HCT116 (cell line): Measurements from ENCODE around the gene ADAMTS14. TPM values are rescaled to one million over a fixed set of nuclear protein-coding genes. Genes with fewer than 3 reads are reported as not detected.
A peak's percentile ranks its signal among the peaks of the same experiment; 100 is the strongest.

ENCODE experiments used
- ATAC-seq: fragments of 200-7000 bp; cut with Tn5 transposase; 2 replicates; pipeline ENCODE4 v1.9.1; 2020; ENCODE audit warnings: mild to moderate bottlenecking, moderate library complexity
- BruUV-seq: library from RNA; stranded (reverse); fragments of 400-500 nt; replicated peaks from 2 replicates; lab custom pipeline; 2021; lab: Mats Ljungman, UMichigan
- CTCF ChIA-PET: fragments of 300-600 bp; sonication (Branson Sonifier 250); formaldehyde crosslinking; loops from one replicate; lab custom pipeline; 2021; ENCODE audit warnings: antibody characterized with exemption; lab: Charles Lee
- POLR2A ChIA-PET: fragments of 300-600, 350-600 bp; sonication (Branson Sonifier 250); formaldehyde crosslinking; loops from one replicate; lab custom pipeline; 2021; ENCODE audit warnings: antibody characterized with exemption; lab: Charles Lee
- RAD21 ChIA-PET, 2 experiments: fragments of 300-600 bp; sonication (Branson Sonifier 250); formaldehyde crosslinking; loops; one replicate each; lab custom pipeline; 2023; ENCODE audit warnings: low total read pairs in 2 of 2; ENCODE audit not compliant: uncharacterized antibody in 2 of 2, unreplicated experiment in 2 of 2, low non-redundant PET in 1 of 2; lab: Charles Lee
- DNase-seq: peaks from one replicate; pipeline ENCODE4 v3.0.0-alpha.2; 2010; ENCODE audit warnings: low read depth, low spot score
- H2AFZ ChIP-seq: fragments of 200-600 bp; shearing (Covaris generic), sonication (generic); 2 replicates; pipeline ENCODE4 v1.6.1; 2017; ENCODE audit warnings: low read depth, mixed run types, mixed read lengths, antibody characterized with exemption, low read length; ENCODE audit not compliant: poor library complexity, severe bottlenecking
- H3K27ac ChIP-seq: 2 replicates; pipeline ENCODE4 v1.5.1; 2012; ENCODE audit warnings: low read depth, low read length
- H3K27me3 ChIP-seq: fragments of 200-600 bp; sonication (generic); 2 replicates; pipeline ENCODE4 v1.6.1; 2016; ENCODE audit warnings: mixed run types, low read length, mixed read lengths; ENCODE audit not compliant: insufficient read depth
- H3K36me3 ChIP-seq, 2 experiments: fragments of 200-500 bp in 1 of 2; fragments of 200-600 bp in 1 of 2; sonication (Bioruptor generic) in 1 of 2; sonication (generic) in 1 of 2; 2 replicates each; pipeline versions ENCODE4 v1.5.1 to v1.6.1; 2014 to 2016; ENCODE audit warnings: low read length in 2 of 2, inconsistent platforms in 1 of 2, mixed read lengths in 1 of 2, mixed run types in 1 of 2; ENCODE audit not compliant: insufficient read depth in 2 of 2, control insufficient read depth in 1 of 2
- H3K4me1 ChIP-seq, 2 experiments: fragments of 200-600 bp in 1 of 2; sonication (generic) in 1 of 2; 2 replicates each; pipeline versions ENCODE4 v1.5.1 to v1.6.1; 2012 to 2017; ENCODE audit warnings: low read length in 2 of 2, inconsistent platforms in 1 of 2, mild to moderate bottlenecking in 1 of 2, mixed read lengths in 1 of 2, mixed run types in 1 of 2, moderate library complexity in 1 of 2; ENCODE audit not compliant: insufficient read depth in 2 of 2, control insufficient read depth in 1 of 2
- H3K4me2 ChIP-seq: fragments of 200-600 bp; sonication (generic); 2 replicates; pipeline ENCODE4 v1.6.1; 2017; ENCODE audit warnings: mixed run types, low read length, mixed read lengths
- H3K4me3 ChIP-seq, 2 experiments: fragments of 200-600 bp in 1 of 2; sonication (generic) in 1 of 2; replicated peaks in 1 of 2; 2 replicates each; pipeline ENCODE4 v1.5.1; 2011 to 2016; ENCODE audit warnings: low read length in 2 of 2, control low read depth in 1 of 2, low read depth in 1 of 2, mild to moderate bottlenecking in 1 of 2, mixed read lengths in 1 of 2, mixed run types in 1 of 2
- H3K79me2 ChIP-seq: fragments of 200-600 bp; sonication (generic); 2 replicates; pipeline ENCODE4 v1.6.1; 2017; ENCODE audit warnings: mild to moderate bottlenecking, mixed run types, low read length, moderate library complexity, mixed read lengths; ENCODE audit not compliant: insufficient read depth
- H3K9ac ChIP-seq: fragments of 200-600 bp; sonication (generic); 2 replicates; pipeline ENCODE4 v1.6.1; 2016; ENCODE audit warnings: low read length, mixed read lengths
- H3K9me2 ChIP-seq: fragments of 200-600 bp; sonication (generic), shearing (Covaris generic); 2 replicates; pipeline ENCODE4 v1.6.1; 2017; ENCODE audit warnings: mixed run types, mild to moderate bottlenecking, moderate library complexity; ENCODE audit not compliant: insufficient read depth
- H3K9me3 ChIP-seq, 2 experiments: fragments of 200-500 bp in 1 of 2; fragments of 200-600 bp in 1 of 2; sonication (Bioruptor generic) in 1 of 2; sonication (generic) in 1 of 2; 2 replicates each; pipeline ENCODE4 v1.6.1; 2014 to 2017; ENCODE audit warnings: low read length in 2 of 2, mixed read lengths in 2 of 2, inconsistent platforms in 1 of 2, low read depth in 1 of 2, mild to moderate bottlenecking in 1 of 2, mixed run types in 1 of 2, moderate library complexity in 1 of 2; ENCODE audit not compliant: control insufficient read depth in 1 of 2, insufficient read depth in 1 of 2
- H4K20me1 ChIP-seq: fragments of 200-600 bp; sonication (generic), shearing (Covaris generic); 2 replicates; pipeline ENCODE4 v1.6.1; 2017; ENCODE audit warnings: mixed run types, mild to moderate bottlenecking, moderate library complexity; ENCODE audit not compliant: insufficient read depth
- EGR1 ChIP-seq: IDR thresholded peaks from 2 replicates; pipeline ENCODE4 v1.6.1; 2012; ENCODE audit warnings: low read depth
- ELF1 ChIP-seq: IDR thresholded peaks from 2 replicates; pipeline ENCODE4 v1.6.1; 2012; ENCODE audit warnings: low read depth, borderline replicate concordance
- EZH2phosphoT487 ChIP-seq: fragments of 200-600 bp; IDR thresholded peaks from 2 replicates; pipeline ENCODE4 v1.6.1; 2018; ENCODE audit warnings: antibody characterized with exemption, borderline replicate concordance
- FOSL1 ChIP-seq: IDR thresholded peaks from 2 replicates; pipeline ENCODE4 v1.6.1; 2012; ENCODE audit warnings: low read depth
- POLR2A ChIP-seq: IDR thresholded peaks from 2 replicates; pipeline ENCODE4 v1.7.0; 2011; ENCODE audit warnings: borderline replicate concordance; ENCODE audit not compliant: insufficient read depth, insufficient read length; ENCODE audit errors: extremely low read depth
- POLR2AphosphoS5 ChIP-seq: IDR thresholded peaks from 2 replicates; pipeline ENCODE4 v1.6.1; 2011; ENCODE audit warnings: mild to moderate bottlenecking, low read depth, low read length, moderate library complexity
- SIN3A ChIP-seq: IDR thresholded peaks from 2 replicates; pipeline ENCODE4 v1.6.1; 2012; ENCODE audit warnings: low read depth
- SP1 ChIP-seq: IDR thresholded peaks from 2 replicates; pipeline ENCODE4 v1.6.1; 2012; ENCODE audit warnings: low read depth
- intact Hi-C: fragments of 100-400 bp; cut with micrococcal nuclease; formaldehyde crosslinking; loops from 2 replicates; pipeline ENCODE4 v1.10.0; 2022
- total RNA-seq: library from RNA; stranded (reverse); gene quantifications from one replicate; pipeline ENCODE4 v1.2.1, GENCODE V29; 2021; ENCODE audit not compliant: unreplicated experiment
- TF ChIP-seq, protein P1 (sequence below): IDR thresholded peaks from 2 replicates; pipeline ENCODE4 v1.6.1; 2012

ADAMTS14 gene
- total RNA-seq, 1 experiment from 2014 or later = 13.2 TPM

DNA sequence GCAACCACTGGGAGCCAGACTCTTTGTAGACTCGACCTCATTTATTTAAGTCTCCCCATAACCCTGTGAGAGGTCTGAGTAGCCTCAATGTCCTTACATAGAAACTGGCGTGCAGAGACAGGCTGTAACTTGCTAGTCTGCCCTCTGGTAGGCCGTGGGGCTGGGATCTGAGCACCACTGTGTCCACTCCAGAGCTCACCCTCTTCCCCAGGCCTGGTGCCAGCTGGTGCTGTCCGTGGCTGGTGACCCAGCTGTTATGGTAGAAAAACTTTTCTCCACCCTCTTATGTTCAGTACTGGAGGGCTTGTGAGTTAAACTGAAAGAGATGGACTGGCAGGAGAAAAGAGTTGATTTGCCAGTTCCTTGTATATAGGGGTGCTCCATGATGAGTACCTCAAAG, 41.9 kb downstream of the ADAMTS14 start:
- Histone ChIP-seq H3K27ac (no peak overlapping the region), H4K20me1 (no peaks in the 10 kb centered on the region), H3K9me2 (no peaks in the 10 kb centered on the region), H3K79me2 (no peaks in the 10 kb centered on the region; the same call in 1 of the 2 replicates), H3K4me3 (no peak overlapping the region), H3K4me1 (peaks cover 17 to 45% of the 10 kb centered on the region in 2 experiments), H3K4me2 (no peak overlapping the region), H3K36me3 (peaks cover 0 to 10% of the 10 kb centered on the region in 2 experiments; a peak in 1 of 4 replicates), H3K27me3 (no peaks in the 10 kb centered on the region), H3K9me3 (no peaks in the 10 kb centered on the region)
- ATAC-seq (no peak), DNase-seq (no peak)
- ChIA-PET CTCF (no interaction called here), POLR2A (no interaction called here), RAD21 (no interaction called here)
- intact Hi-C loops = no loop called here
- no peak for TF ChIP-seq EGR1
- TF ChIP-seq, protein P1, sequence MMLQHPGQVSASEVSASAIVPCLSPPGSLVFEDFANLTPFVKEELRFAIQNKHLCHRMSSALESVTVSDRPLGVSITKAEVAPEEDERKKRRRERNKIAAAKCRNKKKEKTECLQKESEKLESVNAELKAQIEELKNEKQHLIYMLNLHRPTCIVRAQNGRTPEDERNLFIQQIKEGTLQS = no peak
- TF ChIP-seq POLR2AphosphoS5 = no peak
- no peak for TF ChIP-seq ELF1
- TF ChIP-seq SIN3A = no peak
- no peak for TF ChIP-seq FOSL1
- TF ChIP-seq EZH2phosphoT487 = no peak
- TF ChIP-seq POLR2A = no peak
- TF ChIP-seq, all 23 proteins: peak for 0
- Histone ChIP-seq H2AFZ (no peak overlapping the region), H3K9ac (no peak overlapping the region)
- BruUV-seq = no TSS peak

DNA sequence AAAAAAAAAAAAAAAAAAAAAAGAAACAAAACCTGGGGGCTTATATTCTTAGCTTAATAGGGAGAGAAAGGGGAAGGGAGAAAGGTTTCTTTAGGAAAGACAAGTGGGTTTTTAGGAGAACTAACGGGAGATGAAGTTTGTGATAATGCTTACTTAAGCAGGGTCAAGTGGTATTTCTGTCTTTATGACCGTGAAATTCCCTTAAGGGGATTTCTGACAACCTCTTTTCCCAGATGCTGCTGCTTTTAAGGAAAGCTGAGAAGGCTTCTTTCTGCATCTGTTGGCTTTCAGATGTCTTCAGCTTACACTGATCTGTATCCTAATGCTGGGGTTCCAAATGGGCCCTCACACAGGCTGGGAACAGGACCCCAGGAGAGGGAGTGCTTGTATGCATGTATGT, 42.6 kb downstream of the ADAMTS14 start:
- POLR2A ChIA-PET = no interaction called here
- intact Hi-C loops = no loop called here

More for the DNA sequence above, 42.6 kb downstream of the ADAMTS14 start:
- H3K4me3 ChIP-seq = no peak overlapping the region
- H3K27me3 ChIP-seq = no peaks in the 10 kb centered on the region
- RAD21 ChIA-PET = no interaction called here
- no TSS peak for BruUV-seq
- DNase-seq = no peak
- H4K20me1 ChIP-seq = no peaks in the 10 kb centered on the region
- no peak overlapping the region for H2AFZ ChIP-seq
- peak overlapping the region; percentile 69 for H3K4me2 ChIP-seq
- H3K9me3 ChIP-seq = no peaks in the 10 kb centered on the region
- peaks cover 17 to 45% of the 10 kb centered on the region in 2 experiments for H3K4me1 ChIP-seq
- CTCF ChIA-PET = no interaction called here
- H3K9ac ChIP-seq = no peak overlapping the region
- H3K79me2 ChIP-seq = no peaks in the 10 kb centered on the region; the same call in 1 of the 2 replicates
- ATAC-seq = no peak
- H3K27ac ChIP-seq = no peak overlapping the region
- peaks cover 0 to 13% of the 10 kb centered on the region in 2 experiments; a peak in 1 of 4 replicates for H3K36me3 ChIP-seq
- H3K9me2 ChIP-seq = no peaks in the 10 kb centered on the region
- TF ChIP-seq POLR2AphosphoS5 (no peak), SP1 (no peak)
